ENCODE results near the gene CARNS1. TPM values are rescaled to one million over a fixed set of nuclear protein-coding genes. Genes with fewer than 3 reads are reported as not detected.

Gene CARNS1
- total RNA-seq, result 1 to 10 TPM in 3 of 8 experiments, under 1 TPM in 5; 0.16 to 2.1 (median 0.67) TPM

DNA sequence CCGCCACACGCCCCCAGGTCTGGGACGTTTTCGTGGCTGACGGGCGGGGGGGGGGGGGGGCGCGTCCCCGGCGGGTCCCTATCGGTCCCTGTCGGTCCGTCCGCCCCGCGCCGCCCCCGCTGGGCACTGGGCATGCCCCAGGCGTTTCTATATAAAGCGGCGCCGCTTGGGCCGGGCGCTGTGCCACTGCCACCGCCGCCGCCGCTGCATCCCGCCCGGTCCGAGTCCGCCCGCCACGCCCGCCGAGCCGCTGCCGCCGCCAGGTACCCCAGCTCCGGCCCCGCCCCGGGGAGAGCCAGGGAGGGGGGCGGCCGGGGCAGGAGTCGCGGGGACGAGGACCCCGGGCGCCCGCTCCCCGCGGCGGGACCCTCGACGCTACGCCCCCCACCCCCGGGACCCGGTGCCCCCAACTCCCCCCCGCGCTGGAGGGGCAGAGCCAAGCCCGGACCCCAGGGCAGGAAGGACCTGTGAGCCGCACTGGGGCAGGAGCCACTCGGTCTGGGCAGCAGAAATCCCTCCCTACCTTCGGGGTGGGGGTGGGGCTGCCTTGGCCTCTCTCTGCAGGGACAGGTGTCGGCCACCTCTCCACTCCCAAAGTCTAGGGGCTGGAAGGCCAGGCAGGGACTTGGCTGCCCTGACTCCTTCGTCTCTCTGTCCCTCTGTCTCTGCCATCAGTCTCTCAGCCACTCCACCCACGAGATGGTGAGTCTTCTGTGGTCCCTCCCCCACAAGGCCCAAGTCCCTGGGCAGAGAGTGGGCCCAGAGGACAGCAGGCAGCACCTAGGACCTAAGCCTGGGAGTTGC lies at the start of gene CARNS1:
Gene CARNS1, plus strand, starts transcription at position 178 of the 804 bp plus-strand sequence. Its CDS starts 522 bp downstream, at position 700.
- H3K4me3 ChIP-seq, result no peak within 1 kb of the TSS
- peak in 2 of 8 experiments; percentile 5 to 21 for ATAC-seq (replicated peaks in 6 of 8)

GRCh38 chr11:67365736-67366444 lies 49.6 kb upstream of the CARNS1 start:
- WGBS, 10 experiments, result 41 to 88% (median 69%) methylated on average over 4 to 13 of the region's 14 CpGs; no CpG with 5 or more reads in 1 of the 10 experiments
- in situ Hi-C loops (cut with MboI; ENCODE audit: low pct_unique_long_range_greater_than_20kb in 2 of 9, low sequenced_read_pairs in 9 of 9, unreplicated experiment in 9 of 9), result no loop called here
- H3K27ac ChIP-seq, result no peak overlapping the region

More for the DNA sequence above, at the start of gene CARNS1:
- in situ Hi-C loops (cut with MboI; ENCODE audit: low pct_unique_long_range_greater_than_20kb in 2 of 9, low sequenced_read_pairs in 9 of 9, unreplicated experiment in 9 of 9), result no loop called here
- no peak within 1 kb of the TSS for H3K27ac ChIP-seq
- H3K4me1 ChIP-seq (replicated peaks in 1 of 2), result peaks cover 5 to 6% of the 10 kb centered on the region in 2 donors
- WGBS, 10 experiments, result no CpG with 5 or more reads among the region's 67 CpGs

DNA sequence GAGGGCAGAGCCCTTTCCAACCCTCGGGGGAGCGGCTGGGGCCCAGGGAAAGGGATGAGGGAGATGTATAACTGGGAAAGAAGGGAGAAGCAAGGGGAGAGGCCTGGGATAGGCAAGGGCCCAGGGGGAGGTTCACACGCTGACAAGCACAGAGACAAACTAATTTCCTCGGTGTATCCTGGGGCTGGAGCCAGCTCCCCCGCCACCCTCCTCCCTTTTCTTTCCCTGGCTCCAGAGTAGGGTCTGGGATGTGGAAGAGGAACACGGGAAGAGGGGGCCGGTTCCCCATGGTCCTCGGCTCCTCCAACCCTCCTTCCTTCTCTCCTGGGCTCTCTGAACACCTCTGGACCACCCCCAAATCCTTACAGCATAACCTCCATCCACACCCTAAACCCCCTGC lies 48.9 kb upstream of the CARNS1 start:
- peak in 4 of 8 experiments; percentile 13 to 31 (median 24) for ATAC-seq (replicated peaks in 6 of 8)
- Histone ChIP-seq H3K27ac (no peak overlapping the region), H3K4me3 (no peak overlapping the region), H3K4me1 (replicated peaks in 1 of 2) (peaks cover 4 to 20% of the 10 kb centered on the region in 2 donors)
- in situ Hi-C loops (cut with MboI; ENCODE audit: low pct_unique_long_range_greater_than_20kb in 2 of 9, low sequenced_read_pairs in 9 of 9, unreplicated experiment in 9 of 9), result no loop called here
- WGBS, 10 experiments, result 20 to 90% (median 70%) methylated on average over 1 to 5 of the region's 8 CpGs; no CpG with 5 or more reads in 4 of the 10 experiments

More at GRCh38 chr11:67365736-67366444, 49.6 kb upstream of the CARNS1 start:
- no peak overlapping the region for H3K4me3 ChIP-seq
- no peak for ATAC-seq (replicated peaks in 6 of 8)
- H3K4me1 ChIP-seq (replicated peaks in 1 of 2), result peaks cover 0 to 13% of the 10 kb centered on the region in 2 donors

GRCh38 chr11:67366961-67367760 lies 48.3 kb upstream of the CARNS1 start:
- in situ Hi-C loops (cut with MboI; ENCODE audit: low pct_unique_long_range_greater_than_20kb in 2 of 9, low sequenced_read_pairs in 9 of 9, unreplicated experiment in 9 of 9), result no loop called here
- 92 to 100% (median 100%) methylated on average over 1 to 2 of the region's 25 CpGs; no CpG with 5 or more reads in 7 of the 10 experiments for WGBS, 10 experiments
- peak in 4 of 8 experiments; percentile 14 to 62 (median 29) for ATAC-seq (replicated peaks in 6 of 8)
- Histone ChIP-seq H3K4me3 (no peak overlapping the region), H3K4me1 (replicated peaks in 1 of 2) (peaks cover 11 to 26% of the 10 kb centered on the region in 2 donors), H3K27ac (no peak overlapping the region)

- in situ Hi-C loops (cut with MboI; ENCODE audit: low pct_unique_long_range_greater_than_20kb in 2 of 9, low sequenced_read_pairs in 9 of 9, unreplicated experiment in 9 of 9), result no loop called here
- Histone ChIP-seq H3K4me3 (no peak overlapping the region), H3K27ac (no peak overlapping the region), H3K4me1 (replicated peaks in 1 of 2) (peaks cover 11 to 27% of the 10 kb centered on the region in 2 donors)
- 50 to 89% methylated on average over 1 to 3 of the region's 7 CpGs; no CpG with 5 or more reads in 8 of the 10 experiments for WGBS, 10 experiments
- ATAC-seq (replicated peaks in 6 of 8), result no peak
These were observed 47.7 kb upstream of the CARNS1 start for GRCh38 chr11:67367761-67368227.

DNA sequence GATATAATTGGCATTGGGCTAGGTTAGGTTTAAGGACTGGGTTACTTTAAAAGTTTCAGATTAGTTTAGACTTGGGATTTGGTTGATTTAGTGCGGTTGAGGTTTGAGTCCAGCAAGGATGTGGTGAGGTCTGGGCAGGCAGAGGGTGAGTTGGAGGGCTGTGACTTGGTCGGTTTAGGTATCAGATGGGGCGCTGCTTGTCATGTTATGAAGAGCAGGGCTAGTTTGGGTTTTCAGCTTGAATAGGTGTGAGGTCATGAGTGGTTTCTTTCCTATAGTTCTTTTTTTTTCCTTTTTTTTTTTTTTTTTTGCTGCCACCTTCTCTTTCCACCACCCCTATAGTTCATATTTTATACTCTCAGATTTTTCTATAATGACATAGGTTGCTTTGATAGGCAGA lies 46.9 kb upstream of the CARNS1 start:
- no peak for ATAC-seq (replicated peaks in 6 of 8)
- 57 to 93% (median 87%) methylated on average over 1 to 3 of the region's 3 CpGs; no CpG with 5 or more reads in 2 of the 10 experiments for WGBS, 10 experiments
- Histone ChIP-seq H3K27ac (no peak overlapping the region), H3K4me3 (no peak overlapping the region), H3K4me1 (replicated peaks in 1 of 2) (peaks cover 12 to 27% of the 10 kb centered on the region in 2 donors)
- in situ Hi-C loops (cut with MboI; ENCODE audit: low pct_unique_long_range_greater_than_20kb in 2 of 9, low sequenced_read_pairs in 9 of 9, unreplicated experiment in 9 of 9), result no loop called here

GRCh38 chr11:67369275-67369674 lies 46.2 kb upstream of the CARNS1 start:
- 78 to 80% methylated on average over 3 to 6 of the region's 8 CpGs; no CpG with 5 or more reads in 8 of the 10 experiments for WGBS, 10 experiments
- H3K27ac ChIP-seq, result no peak overlapping the region
- in situ Hi-C loops (cut with MboI; ENCODE audit: low pct_unique_long_range_greater_than_20kb in 2 of 9, low sequenced_read_pairs in 9 of 9, unreplicated experiment in 9 of 9), result no loop called here

GRCh38 chr11:67369801-67370284 lies 45.6 kb upstream of the CARNS1 start:
- no peak for ATAC-seq (replicated peaks in 6 of 8)
- 30 to 81% (median 60%) methylated on average over 2 to 4 of the region's 12 CpGs; no CpG with 5 or more reads in 5 of the 10 experiments for WGBS, 10 experiments
- no peak overlapping the region for H3K4me3 ChIP-seq
- peaks cover 24 to 34% of the 10 kb centered on the region in 2 donors for H3K4me1 ChIP-seq (replicated peaks in 1 of 2)
- H3K27ac ChIP-seq, result peak overlapping the region in 1 of 2 donors; percentile 35
- in situ Hi-C loops (cut with MboI; ENCODE audit: low pct_unique_long_range_greater_than_20kb in 2 of 9, low sequenced_read_pairs in 9 of 9, unreplicated experiment in 9 of 9), result no loop called here

More at GRCh38 chr11:67369275-67369674, 46.2 kb upstream of the CARNS1 start:
- H3K4me3 ChIP-seq, result no peak overlapping the region
- no peak for ATAC-seq (replicated peaks in 6 of 8)
- H3K4me1 ChIP-seq (replicated peaks in 1 of 2), result peaks cover 18 to 28% of the 10 kb centered on the region in 2 donors

- H3K4me3 ChIP-seq, result no peak overlapping the region
- peaks cover 24 to 36% of the 10 kb centered on the region in 2 donors for H3K4me1 ChIP-seq (replicated peaks in 1 of 2)
- peak overlapping the region in 1 of 2 donors; percentile 37 for H3K27ac ChIP-seq
- in situ Hi-C loops (cut with MboI; ENCODE audit: low pct_unique_long_range_greater_than_20kb in 2 of 9, low sequenced_read_pairs in 9 of 9, unreplicated experiment in 9 of 9), result no loop called here
- WGBS, 10 experiments, result 79 to 94% methylated on average over 2 to 6 of the region's 14 CpGs; no CpG with 5 or more reads in 8 of the 10 experiments
- ATAC-seq (replicated peaks in 6 of 8), result peak in 2 of 8 experiments; percentile 0 to 1
These were observed 45.0 kb upstream of the CARNS1 start for GRCh38 chr11:67370351-67371076.

DNA sequence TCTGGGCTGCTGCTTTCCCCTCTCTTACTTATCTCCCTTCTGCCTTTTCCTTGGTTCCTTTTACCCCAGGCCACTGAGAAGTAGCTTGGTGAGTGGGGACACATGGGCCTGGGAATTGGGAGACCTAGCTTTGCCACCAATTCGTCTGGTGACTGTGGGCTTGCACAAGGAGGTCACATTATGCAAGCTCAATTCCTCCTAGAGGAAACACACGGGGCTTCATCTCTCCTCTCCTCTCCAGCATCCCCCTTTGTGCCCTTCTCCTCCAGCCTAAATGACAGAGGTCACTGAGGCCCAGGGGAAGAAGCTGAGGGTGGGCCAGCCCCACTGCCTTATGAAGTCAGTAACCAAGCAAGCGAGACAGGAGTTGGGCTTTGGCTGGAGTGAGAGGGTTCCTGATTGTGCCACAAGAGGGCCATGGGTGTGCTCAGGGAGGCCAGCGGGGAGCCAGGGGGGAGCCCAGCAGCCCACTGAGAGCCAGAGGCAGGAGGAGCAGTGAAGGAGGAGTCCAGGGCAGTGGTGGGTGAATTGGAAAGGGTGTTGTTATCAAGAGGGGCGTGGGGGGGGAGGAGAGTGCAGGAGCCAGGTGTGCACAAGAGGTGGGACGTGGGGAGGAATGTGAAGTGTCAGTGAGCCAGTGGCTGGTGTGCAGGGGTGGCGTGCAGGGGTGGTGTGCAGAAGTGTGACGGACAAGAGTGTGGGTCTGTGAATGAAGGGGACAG lies 44.1 kb upstream of the CARNS1 start:
- Histone ChIP-seq H3K27ac (no peak overlapping the region), H3K4me3 (peak overlapping the region in 2 of 5 donors; percentile 51 to 57), H3K4me1 (replicated peaks in 1 of 2) (peaks cover 24 to 43% of the 10 kb centered on the region in 2 donors)
- WGBS, 10 experiments, result 33 to 63% (median 49%) methylated on average over 1 to 2 of the region's 8 CpGs; no CpG with 5 or more reads in 6 of the 10 experiments
- in situ Hi-C loops (cut with MboI; ENCODE audit: low pct_unique_long_range_greater_than_20kb in 2 of 9, low sequenced_read_pairs in 9 of 9, unreplicated experiment in 9 of 9), result no loop called here
- peak in 4 of 8 experiments; percentile 0 to 10 (median 4) for ATAC-seq (replicated peaks in 6 of 8)

DNA sequence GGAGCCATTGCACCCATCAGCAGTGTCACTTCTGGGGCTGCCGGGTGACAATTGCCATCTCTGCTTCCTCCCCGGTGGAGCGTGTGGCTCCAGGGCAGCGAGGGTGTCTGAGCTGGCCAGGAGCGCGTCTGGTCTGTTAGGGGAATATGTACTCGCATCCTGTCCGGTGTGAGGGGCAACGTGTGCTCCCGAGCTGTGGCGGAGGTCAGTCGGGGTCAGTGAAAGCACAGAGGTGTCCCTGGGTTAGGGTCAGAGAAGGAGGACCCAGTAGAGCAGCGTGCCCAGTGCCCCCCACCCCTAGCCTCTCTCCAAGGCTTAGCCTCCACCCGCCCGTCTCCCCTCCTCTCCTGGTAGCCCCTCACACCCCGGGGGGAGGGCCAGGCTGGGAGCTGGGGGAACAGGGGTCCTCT lies 43.6 kb upstream of the CARNS1 start:
- peaks cover 24 to 43% of the 10 kb centered on the region in 2 donors for H3K4me1 ChIP-seq (replicated peaks in 1 of 2)
- peak overlapping the region in 1 of 2 donors; percentile 86 for H3K27ac ChIP-seq
- in situ Hi-C loops (cut with MboI; ENCODE audit: low pct_unique_long_range_greater_than_20kb in 2 of 9, low sequenced_read_pairs in 9 of 9, unreplicated experiment in 9 of 9), result no loop called here
- ATAC-seq (replicated peaks in 6 of 8), result no peak
- WGBS, 10 experiments, result 40% methylated on average over 1 of the region's 16 CpGs; no CpG with 5 or more reads in 9 of the 10 experiments
- H3K4me3 ChIP-seq, result peak overlapping the region; percentile 49 to 57 (median 53)
